GM19238 (cell line): ENCODE measurements around the gene NUP93.

ENCODE experiments used
- DNase-seq: peaks from one replicate; pipeline ENCODE4 v3.0.0; 2011; ENCODE audit warnings: low spot score; ENCODE audit not compliant: insufficient read length

Gene NUP93

DNA sequence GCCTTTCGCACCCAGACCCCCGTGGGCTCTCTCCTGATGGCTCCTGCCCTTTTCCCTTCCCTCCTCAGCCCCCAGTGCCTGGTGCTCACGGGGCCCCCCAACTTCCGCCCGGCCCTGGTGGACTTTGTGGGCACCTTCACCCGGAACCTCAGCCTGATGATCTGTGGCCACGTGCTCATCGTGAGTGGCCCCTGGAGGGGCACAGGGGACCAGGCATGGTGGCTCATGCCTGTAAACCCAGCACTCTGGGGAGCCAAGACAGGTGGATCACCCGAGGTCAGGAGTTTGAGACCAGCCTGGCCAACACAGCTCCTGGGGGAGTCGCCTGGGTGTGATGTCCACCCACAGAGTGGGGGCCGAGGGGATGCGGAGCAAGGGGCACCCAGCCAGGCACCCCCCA lies 156.4 kb downstream of the NUP93 start:
- no peak for DNase-seq

- DNase-seq = no peak
Observed at GRCh38 chr16:56886826-56887225, 156.9 kb downstream of the NUP93 start.

DNA sequence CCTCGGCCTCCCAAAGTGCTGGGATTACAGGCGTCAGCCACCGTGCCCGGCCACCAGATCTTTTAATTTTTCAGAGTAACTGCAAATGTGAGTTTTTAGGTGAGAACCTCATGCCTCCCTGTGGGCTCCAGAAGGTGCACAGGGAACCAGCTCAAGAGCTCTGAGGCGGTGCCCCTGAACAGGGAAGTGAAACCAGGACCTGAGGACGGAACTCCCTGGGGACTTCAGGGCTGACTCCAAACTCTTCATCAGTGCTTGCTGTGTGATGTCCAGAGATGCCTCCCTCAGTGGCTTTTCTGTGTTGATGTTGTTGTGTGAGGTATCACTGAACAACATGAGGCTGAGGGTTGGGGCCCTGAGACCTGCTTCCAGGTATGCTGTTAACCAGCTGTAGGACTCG lies 158.9 kb downstream of the NUP93 start:
- peak; percentile 63 for DNase-seq

GRCh38 chr16:56889206-56889605 lies 159.3 kb downstream of the NUP93 start:
- no peak for DNase-seq

- DNase-seq = no peak
Observed at GRCh38 chr16:56891685-56892084, 161.8 kb downstream of the NUP93 start.

- no peak for DNase-seq
Observed at GRCh38 chr16:56892705-56893104, 162.8 kb downstream of the NUP93 start.

DNA sequence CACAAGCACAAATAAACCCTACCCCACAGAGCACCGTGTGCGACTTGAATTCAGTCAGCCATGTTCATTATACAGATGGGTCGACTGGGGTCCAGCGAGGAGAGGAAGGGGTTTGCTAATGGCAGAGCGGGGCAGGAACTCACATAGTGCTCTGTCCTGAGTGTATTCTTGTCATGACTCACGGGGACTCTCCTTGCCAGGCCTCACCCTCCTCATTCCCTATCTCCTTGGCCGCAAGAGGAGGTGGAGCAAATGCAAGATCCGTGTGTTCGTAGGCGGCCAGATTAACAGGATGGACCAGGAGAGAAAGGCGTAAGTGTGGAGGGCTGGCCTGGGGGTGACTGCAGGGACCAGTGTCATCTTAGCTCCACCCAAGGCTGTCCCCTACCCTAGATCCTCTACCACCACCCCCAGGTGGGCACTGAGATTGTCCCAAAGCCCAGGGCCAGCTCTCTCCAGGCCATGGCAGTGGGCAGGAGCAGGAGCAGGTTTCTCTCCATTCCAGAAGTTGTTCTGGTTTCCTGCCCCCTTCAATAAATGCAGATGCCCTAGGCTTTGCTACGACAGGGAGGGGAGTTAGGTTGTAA lies 164.5 kb downstream of the NUP93 start:
- no peak for DNase-seq

GRCh38 chr16:56895813-56896212 lies 165.9 kb downstream of the NUP93 start:
- no peak for DNase-seq

GRCh38 chr16:56896244-56896643 lies 166.3 kb downstream of the NUP93 start:
- DNase-seq = no peak

DNA sequence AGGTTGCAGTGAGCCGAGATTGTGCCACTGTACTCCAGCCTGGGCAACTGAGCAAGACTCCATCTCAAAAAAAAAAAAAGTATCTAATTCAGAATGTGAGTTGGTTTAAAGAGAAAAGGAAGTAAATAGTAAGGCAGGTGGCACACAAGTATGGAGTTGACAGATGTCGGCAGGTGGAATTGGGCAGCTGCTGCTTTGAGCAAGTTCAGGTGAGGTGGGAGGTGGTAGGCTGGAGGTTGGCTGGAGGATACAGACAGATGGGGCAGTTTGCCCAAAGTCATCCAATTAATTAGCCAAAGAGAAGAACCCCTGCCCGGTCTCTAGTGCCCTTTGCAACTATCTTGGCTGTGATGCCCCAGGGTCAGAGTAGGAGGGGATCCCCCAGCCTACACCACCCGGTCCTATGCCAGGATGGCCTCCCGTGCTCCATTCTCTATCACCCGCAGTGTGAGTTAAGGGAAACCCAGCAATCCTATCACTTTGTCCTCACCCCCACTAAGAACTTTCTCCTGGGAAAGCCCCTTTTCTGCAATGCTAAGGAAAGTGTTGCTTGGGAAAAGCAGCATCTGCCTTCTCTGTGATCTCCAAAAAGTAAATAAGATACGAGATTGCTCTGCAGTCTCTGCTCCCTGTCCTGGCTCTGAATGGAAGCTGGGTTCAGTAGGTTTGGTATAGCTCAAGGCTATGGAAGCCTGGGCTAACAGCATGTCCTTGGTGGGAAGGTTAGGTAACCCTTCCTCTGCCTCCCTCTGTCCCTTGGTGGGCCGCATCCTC lies 167.3 kb downstream of the NUP93 start:
- no peak for DNase-seq

- DNase-seq = no peak
Observed at GRCh38 chr16:56898847-56899246, 168.9 kb downstream of the NUP93 start.
